Measurements from ENCODE around the gene FASTK.
A peak's percentile ranks its signal among the peaks of the same experiment; 100 is the strongest.

The FASTK gene

DNA sequence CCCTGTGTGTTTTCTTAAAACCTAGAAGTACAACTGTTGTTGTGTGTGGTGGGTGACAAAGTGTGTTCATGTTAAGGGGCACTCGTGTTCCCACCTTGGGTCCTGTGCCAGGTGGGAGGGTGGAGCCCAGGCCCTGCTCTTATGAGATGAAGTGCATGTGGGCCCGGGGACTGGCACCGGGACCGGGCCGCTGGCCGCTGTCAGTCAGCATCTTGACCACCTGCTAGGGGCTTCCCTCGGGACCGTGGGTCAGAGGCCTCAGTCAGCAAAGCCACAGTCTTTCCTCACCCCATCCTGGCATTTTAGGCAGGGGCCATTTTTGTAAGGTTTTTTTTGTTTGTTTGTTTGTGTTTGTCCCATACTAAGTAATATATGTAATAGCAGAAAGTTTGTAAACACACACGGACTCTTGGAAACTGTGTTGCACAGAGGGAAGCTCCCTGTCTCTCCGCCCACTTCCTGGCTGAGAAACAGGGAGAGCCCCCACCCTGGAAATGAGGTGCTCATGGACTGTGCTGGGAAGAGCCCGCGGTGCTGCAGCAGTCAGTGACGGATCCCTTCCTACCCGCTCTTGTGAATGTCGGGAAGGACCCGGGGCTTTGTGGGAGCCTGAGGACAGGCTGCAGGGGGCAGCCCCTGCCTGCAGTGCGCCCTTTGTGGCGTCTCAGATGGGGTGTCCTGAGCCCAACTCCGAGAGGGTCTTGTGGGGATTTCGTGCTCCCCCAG is 19.0 kb upstream of the FASTK start:
- DNase-seq (ENCODE audit: low read depth), result no peak

GRCh38 chr7:151095828-151096475 is 15.3 kb upstream of the FASTK start:
- DNase-seq (ENCODE audit: low read depth), result no peak

GRCh38 chr7:151095123-151095797 is 14.7 kb upstream of the FASTK start:
- DNase-seq (ENCODE audit: low read depth), result no peak

DNA sequence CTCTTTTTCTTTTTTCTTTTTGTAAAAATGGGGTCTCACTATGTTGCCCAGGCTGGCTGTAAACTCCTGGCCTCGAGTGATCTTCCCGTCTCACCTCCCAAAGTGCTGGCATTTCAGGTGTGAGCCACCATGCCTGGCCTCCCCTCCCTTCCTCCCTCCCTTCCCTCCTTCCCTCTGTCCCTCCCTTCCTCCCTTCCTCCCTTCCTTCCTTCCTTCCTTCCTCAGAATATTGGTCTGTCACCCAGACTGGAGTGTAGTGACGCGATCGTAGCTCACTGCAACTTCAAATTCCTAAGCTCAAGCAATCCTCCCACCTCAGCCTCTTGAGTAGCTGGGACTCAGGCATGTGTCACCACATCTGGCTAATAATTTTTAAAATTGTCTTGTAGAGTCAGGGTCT is 14.1 kb upstream of the FASTK start:
- DNase-seq (ENCODE audit: low read depth), result no peak

DNA sequence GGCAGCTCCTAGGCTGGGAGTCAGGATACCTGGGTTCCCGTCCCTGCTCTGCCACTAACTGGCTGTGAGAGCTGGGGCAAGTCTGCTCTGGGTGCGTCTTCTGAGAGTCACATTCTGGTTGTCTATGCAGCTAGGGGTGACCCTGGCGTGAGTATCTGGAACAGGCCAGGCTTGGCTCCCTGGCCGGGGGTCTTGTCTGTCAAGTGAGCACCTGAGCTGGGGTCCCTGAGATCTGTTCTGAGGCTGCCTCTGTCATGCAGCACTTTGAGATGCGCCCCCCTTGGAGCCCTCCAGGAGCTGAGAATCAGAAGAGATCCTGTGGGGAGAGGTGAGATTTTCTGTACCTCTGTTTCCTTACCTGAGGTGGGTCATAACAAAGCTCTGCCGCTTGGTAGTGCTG is 13.1 kb upstream of the FASTK start:
- no peak for DNase-seq (ENCODE audit: low read depth)

DNA sequence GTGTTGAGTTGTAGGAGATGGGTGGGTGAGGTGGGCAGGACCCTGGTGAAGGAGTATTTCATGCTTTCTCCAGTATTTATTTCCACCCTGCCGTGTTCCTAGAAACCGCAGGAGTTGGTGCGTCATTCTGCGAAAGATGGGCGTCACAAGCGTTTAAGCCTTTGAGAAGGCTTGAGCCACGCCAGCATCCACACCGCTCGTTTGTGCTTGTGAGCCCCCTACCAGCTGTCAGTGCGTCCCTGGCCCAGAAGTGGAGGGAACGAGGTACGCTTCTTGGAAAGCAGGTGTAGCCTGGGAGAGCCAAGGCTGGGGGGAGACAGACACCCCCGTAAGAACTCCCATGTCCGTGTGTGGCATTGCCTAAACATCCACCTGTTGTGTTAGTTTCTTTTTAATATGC is 11.4 kb upstream of the FASTK start:
- DNase-seq (ENCODE audit: low read depth), result no peak

DNA sequence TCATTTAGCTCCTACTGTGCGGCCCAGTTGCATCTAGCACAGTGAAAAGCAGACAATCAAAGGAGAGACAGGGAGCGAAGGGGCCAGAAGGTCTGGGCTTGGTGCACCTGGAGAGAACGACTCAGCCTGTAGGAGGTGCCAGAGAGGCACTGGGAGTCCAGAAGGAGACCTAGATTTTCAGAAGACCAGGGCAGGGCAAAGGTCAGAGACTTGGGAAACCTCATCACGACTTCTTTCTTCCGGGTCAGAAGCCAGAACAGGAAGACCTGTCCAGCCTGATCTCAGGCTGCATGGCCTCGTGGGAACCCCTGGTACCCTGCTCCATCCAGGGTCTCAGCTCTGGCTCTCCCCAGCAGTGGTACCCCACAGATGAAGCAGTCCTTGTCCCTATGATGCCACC is 10.8 kb upstream of the FASTK start:
- DNase-seq (ENCODE audit: low read depth), result no peak

- DNase-seq (ENCODE audit: low read depth), result no peak
Measured at GRCh38 chr7:151091003-151091402, 10.4 kb upstream of the FASTK start.

GRCh38 chr7:151089893-151090730 is 9.5 kb upstream of the FASTK start:
- DNase-seq (ENCODE audit: low read depth), result no peak

DNA sequence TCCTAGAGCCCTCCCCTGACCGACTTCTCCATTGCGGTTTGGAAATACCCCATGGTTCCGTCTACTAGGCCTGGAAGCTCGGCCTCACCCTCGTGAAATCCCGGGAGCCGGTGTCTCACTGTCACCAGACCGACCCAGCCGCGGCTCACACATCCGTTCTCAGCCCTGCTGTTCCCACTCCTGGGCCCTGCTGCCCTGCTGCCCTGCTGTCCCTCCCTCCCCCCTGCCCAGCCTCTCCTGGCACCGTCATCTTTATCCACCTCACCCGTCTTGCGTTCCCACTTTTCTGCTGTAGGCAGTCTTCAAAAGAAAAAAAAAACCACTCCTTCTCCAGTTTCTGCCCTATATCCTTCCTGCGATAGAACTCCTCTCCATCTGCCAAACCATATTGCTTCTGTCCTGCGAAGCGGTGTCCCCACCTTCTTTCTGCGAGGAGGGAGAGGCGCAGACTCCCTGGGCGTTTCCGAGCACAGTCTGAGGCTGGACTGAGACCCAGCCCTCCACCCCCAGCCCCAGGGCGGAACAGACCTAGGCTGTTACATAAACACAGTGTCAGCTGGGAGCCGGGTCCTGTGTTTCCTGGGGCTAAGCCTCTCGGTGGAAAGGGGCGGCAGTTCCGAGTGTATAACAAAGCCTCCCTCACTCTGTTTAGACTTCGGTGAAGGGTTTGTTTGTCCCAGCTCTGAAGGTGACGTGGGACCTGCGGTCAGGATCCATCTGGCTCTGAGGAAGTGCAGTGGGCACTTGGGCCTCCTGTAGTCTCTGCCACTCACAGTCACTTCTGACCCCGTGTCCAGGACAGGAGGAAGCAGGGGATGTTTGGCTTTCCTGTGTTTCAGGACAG is 8.5 kb upstream of the FASTK start:
- DNase-seq (ENCODE audit: low read depth), result no peak

- no peak for DNase-seq (ENCODE audit: low read depth)
Measured at GRCh38 chr7:151088019-151088855, 7.6 kb upstream of the FASTK start.

DNA sequence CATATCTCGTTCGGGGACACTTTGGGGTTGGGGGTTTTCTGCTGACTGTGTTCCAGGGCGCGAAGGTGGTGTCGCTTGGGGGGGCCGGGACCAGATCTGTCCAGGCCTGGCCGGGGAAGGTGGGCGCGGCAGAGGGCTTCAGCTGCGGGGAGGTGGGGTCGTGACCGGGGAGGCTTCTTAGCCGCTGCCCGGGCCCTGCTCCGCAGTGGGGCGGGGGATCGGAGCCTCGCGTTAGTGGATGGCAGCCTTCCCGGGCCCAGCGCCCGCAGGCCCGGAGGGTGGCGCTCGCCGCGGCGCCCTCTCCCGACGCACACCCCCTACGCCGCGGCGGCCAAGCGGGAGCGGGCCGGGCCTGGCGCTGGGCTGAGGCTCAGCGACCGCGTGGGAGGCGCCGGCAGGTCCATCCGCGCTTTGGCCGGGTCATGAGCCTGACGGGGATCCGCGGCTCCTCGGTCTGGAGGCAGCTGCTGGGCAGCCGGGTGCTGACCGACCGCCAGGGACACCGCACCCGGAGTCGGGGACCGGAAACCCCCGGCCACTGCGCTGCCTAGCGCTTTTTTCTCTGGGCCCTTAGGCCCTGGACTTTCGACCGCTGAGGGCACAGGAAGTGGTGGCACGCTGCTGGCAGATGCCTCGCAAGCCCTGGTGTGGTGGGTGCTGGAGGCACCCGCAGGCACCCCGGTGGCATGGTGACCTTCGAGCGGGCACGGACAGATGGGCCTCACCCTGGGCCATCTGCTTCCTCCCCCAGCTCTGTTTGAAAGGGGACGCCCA is 6.8 kb upstream of the FASTK start:
- DNase-seq (ENCODE audit: low read depth), result no peak

DNA sequence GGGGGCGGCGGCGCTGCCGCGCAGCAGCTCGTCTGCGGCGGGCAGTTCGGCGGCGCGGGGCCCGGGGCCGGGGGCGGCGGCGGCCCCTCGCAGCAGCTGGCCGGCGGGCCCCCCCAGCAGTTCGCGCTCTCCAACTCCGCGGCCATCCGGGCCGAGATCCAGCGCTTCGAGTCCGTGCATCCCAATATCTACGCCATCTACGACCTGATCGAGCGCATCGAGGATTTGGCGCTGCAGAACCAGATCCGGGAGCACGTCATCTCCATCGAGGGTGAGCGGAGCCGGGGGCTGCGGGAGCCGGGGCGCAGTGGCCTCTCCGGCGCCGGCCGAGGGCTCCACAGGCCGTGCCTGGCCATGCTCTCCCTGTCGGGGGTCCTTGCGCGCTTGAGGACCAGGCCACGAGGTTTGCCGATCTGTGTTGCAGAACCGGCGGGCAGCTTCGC is 6.2 kb upstream of the FASTK start:
- no peak for DNase-seq (ENCODE audit: low read depth)

DNA sequence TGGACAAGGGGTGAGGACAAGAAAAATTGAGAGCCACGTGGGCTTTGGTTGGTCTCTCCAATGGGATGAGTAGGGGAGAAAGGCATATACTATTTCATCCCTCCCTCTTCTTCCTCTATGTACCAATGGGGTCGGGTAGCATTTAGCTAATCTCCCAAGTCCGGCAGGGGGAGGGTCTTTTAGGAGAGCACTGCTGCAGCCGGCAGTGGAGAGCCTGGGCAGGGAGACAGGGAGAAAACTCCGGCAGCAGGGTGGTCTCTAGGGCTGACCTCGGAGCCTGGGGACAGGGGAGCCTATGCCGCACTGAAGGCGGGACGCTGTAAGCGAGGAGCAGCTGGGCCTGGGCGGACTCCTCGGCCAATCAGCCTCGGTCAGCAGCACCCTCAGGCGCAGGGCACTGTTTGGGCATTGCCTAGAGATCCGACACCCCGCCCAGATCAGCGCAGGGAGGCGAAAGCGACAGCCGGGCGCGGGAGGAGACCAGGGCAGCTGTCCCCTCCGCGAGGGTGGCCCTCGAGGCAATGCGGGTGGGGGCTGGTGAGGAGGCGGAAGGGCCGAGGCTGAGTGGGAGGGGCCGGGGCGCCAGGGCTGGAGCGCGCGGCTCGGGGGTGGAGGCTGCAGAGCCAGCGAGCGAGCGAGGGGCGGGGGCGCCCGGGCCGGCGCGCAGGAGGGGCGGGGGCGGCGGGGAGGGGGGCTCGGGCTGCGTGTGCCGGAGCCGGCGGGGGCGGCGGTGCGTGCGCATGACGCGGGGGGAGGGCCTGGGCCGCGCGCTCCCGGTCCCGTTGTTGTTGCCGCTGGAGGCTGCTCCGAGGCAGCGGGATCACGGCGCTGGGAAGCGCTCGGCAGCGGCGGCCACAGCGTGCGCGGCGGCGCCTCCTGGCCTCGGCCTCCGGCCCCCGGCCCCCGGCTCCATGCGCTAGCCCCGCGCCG is 5.3 kb upstream of the FASTK start, which contains the start of gene AGAP3:
TSS of gene AGAP3 (plus strand) at position 785 of the 930 bp plus-strand sequence. CDS start 267 bp downstream, outside the sequence.
- DNase-seq (ENCODE audit: low read depth), result no peak

DNA sequence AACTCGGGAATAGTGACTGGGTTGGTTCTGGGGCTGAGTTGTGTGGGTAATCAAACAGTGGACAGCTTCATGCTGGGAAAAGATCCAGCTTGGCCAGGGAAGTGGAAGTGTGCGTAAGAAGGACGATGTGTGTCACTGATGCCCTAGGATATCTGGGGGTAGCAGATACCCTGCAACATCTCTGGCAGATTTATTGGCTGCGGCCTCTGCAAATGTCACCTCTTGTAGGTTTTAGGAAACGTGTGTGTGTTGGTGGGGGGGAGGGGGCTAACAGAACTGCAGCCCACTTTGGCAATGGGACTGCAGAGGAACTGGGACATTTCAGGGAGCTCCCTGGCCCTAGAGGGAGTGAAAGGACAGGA is 4.7 kb upstream of the FASTK start:
- DNase-seq (ENCODE audit: low read depth), result no peak

DNA sequence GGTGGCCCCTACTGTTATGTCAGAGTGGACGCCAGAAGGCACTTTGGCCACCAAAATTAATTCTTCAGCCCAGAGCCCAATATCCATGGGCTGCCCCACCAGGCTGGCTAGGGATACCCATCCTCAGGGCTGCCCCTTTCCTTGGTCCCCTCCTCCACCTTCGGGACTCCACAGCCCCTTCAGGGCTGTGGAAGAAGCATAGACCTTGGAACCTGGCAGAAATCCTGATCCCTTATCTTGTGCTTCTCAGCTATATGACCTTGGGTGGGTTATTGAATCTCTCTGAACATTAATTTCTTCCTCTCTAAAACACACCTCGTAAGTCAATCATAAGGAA is 3.2 kb upstream of the FASTK start:
- no peak for DNase-seq (ENCODE audit: low read depth)

GRCh38 chr7:151083071-151083823 is 2.6 kb upstream of the FASTK start, which contains the start of gene TMUB1:
Gene TMUB1, minus strand, starts transcription at chr7:151083493. Its CDS starts 930 bp downstream, at chr7:151082563.
- DNase-seq (ENCODE audit: low read depth), result peak; percentile 70
